NK-92 (cell line): ENCODE results near the gene PLAAT2.

Source experiments
- DNase-seq: peaks from one replicate; lab custom pipeline; 2025; ENCODE audit not compliant: unreplicated experiment; lab: John Stamatoyannopoulos, UW

Gene PLAAT2

DNA sequence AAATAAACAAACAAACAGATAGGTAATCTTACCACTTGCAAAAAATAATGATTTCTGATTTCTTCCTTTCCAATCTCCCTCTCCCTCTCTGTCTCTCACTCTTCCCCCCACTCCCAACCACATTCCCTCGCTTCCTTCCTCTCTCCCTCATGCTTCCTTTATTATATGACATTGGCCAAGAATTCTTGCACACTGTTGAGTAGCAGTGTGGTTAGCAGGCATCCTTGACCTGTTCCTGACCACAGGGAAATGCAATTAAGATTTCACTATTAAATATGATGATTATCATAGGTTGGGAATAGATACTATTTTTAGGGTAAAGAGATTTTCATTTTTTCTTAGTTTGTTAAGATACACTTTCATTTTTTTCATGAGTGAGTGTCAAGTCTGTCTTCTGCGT, 41.3 kb downstream of the PLAAT2 start:
- DNase-seq: no peak

DNA sequence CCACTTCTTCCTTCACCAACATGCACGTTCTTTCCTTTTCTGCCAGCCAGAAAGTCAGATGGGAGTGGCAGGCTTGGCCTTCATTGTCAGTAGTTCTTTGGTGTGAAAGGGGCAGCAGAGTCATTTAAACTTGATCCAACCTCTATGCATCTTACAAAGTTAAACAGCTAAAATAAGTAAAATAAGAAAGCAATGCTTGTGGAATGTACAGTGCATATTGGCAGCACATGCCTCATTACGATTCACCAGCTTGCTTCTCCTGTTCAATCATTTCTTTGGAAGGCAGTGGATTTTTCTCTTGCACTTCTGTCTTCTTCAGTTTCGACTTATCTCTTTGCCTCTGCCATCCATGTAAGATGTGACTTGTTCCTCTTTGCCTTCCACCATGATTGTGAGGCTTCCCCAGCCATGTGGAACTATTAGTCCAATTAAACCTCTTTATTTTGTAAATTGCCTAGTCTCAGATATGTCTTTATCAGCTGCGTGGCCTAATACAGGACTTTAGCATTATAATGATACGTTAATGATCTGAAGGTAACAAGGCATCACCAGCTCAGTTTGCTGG, 42.5 kb downstream of the PLAAT2 start:
- no peak for DNase-seq

DNA sequence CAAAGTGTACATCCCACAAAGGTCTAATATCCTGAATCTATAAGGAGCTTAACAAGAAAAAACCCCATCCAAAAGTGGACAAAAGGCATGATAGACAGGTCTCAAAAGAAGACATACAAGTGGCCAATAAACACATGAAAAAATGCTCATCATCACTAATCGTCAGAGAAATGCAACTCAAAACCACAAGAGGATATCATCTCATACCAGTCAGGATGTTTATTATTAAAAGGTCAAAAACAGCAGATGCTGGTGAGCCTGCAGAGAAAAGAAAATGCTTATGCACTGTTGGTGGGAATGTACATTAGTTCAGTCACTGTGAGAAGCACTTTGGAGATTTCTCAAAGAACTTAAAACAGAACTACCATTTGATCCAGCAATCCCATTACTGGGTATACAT, 44.6 kb downstream of the PLAAT2 start:
- no peak for DNase-seq

DNA sequence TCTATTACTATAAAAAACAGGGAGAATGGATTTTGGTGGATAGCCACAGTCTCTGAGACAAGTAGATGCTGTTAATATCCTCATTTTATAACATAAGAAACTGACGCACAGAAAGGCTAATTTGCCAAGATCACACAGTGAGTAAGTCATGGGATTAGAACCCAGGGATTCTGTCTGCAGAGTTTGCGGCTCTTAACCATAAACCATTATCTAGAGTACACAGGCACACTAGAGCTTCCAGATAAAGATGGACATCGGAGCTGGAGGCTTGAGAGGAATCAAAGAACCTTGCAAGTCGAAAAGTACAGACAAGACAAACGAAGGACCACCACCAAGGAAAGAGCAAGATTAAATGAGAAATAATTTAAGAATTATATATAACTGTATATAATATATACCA, 46.0 kb downstream of the PLAAT2 start:
- DNase-seq: no peak

DNA sequence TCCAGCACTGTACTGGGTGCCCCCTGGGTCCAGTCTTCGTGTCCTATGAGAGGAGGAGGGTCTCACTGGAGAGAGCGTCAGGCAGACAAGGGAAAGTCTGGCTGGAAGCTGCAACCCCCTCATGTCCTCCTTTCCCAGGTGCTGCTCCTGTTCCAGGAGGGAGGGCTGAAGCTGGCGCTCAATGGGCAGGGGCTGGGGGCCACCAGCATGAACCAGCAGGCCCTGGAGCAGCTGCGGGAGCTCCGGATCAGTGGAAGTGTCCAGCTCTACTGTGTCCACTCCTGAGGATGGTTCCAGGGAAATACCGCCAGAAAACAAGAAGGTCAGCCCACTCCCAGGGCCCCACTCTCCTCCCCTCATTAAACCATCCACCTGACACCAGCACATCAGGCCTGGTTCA, 47.1 kb downstream of the PLAAT2 start:
- DNase-seq: no peak

DNA sequence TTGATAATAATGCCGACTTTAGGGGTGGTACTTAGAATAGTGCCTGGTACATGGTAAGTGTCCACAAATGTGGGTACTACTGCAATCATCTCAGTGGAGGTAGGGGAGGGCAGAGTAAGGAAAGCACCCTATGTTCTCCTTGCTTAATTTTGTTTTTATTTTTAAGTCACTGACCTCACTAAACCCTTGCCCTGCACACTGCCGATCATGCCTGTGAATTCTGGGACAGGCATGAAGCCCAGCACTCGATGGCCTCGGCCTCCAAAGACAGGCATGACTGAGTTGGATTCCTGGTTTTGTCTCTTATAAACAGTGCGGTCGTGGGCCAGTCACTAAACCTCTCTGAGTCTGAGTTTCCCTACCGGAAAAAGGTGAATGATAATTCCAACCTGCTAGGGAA, 50.4 kb downstream of the PLAAT2 start:
- no peak for DNase-seq

DNA sequence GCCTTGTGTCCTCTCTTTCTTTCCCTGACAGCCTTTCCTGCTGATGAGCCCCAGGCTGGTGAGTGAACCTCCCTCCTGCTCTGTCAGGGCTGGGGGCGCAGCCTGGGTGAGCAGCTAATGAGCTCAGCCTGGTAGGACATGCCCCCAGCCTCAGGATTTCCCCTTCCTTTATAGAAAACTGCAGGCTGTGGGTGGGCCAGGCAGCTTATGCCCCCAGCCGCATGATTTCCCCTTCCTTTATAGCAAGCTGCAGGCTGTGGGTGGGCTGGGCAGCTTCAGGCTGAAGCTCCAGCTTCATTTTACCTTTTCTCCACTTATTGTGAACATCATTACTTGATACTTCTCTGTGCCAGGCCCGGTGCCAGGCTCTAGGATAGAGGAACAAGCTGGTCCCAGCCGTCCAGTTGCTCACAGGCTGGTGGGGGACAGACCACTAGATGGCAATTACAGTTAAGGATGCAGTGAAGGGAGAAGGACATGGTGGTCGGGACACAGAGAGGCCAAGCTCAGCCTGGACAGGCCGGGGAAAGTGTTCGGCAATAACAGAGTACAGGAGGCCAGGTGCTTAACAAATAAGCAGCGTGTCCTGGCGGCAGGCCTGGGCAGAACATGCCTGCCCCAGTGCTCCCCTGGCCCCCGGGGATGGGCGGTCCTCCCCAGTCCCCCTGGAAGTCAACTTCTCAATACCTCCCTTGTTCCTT, 52.0 kb downstream of the PLAAT2 start:
- DNase-seq: no peak

DNA sequence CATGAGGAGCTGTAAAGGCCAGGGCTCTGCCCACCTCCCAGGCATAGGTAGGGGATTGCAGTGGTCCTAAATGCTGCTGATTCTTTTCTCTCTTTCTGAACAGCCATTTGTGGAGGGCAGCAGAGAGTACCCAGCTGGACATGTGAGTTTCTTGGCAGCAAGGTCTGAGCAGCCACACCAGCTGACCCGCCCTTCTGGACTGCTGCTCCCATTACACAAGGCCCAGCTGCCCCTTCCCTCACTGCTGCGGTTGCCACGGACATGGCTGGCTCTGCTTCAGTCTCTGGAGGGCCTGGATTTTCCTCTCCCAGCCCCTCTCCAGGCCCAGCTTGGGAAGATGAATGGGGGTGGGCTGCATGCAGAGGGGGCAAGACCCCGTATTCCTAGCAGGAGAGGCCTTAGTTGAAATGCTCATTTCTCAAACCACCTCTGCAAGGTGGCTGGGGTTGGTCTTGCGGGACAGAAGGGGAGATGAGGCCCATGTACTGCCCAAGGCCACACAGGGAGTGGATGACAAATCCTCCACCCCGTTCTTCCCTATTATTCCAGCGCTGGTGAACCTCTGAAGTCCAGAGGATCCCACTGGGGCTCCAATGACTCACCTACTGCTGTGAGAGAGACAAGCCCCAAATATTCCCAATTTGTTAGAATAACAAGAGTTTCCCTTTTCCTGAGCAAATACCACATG, 52.7 kb downstream of the PLAAT2 start:
- DNase-seq: no peak

DNA sequence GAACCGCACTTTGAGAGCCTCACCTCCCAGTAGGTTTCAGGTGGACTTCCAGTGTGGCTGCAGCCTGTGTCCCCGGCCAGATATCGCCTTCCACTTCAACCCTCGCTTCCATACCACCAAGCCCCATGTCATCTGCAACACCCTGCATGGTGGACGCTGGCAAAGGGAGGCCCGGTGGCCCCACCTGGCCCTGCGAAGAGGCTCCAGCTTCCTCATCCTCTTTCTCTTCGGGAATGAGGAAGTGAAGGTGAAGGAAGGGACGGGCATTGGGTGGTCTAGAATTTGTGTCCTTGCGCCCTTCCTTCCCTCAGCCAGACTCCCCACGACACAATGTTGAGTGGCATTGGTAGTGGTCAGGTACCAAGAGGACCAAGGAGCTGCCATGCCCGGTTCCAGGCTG, 54.4 kb downstream of the PLAAT2 start:
- no peak for DNase-seq

DNA sequence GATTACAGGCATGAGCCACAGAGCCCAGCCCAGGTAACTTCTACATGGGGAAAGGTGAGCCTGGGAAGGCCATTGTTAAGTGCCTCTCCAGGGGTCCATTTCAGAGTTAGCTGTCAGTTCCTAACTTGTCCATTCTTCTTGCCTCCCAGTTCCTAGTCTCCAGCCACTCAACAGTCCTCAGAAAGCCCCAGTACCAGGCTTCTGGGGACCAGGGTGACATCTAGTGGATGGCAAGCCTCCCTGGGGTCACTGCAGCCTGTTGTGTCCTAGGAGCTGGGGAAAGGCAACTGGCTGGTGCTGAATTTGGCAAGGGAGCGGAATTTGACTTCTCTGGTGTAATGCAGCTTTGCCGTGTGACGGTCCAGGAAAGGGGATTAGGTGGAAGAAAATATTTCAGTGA, 55.2 kb downstream of the PLAAT2 start:
- DNase-seq: no peak

DNA sequence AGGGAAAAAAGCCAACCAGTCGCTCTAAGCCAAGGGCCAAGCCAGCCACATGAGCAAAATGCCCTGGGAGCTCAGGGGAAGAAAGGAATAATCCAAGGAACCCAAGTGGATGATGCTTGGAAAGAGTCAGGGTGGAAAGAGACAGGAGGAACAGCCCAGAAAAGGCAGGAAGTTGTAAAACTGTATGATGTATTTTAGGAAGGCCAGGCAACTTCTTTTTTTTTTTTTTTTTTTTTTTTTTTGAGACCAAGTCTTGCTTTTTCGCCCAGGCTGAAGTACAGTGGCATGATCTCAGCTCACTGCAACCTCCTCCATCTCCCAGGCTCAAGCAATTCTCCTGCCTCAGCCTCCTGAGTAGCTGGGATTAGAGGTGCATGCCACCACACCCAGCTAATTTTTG, 55.7 kb downstream of the PLAAT2 start:
- DNase-seq: no peak

DNA sequence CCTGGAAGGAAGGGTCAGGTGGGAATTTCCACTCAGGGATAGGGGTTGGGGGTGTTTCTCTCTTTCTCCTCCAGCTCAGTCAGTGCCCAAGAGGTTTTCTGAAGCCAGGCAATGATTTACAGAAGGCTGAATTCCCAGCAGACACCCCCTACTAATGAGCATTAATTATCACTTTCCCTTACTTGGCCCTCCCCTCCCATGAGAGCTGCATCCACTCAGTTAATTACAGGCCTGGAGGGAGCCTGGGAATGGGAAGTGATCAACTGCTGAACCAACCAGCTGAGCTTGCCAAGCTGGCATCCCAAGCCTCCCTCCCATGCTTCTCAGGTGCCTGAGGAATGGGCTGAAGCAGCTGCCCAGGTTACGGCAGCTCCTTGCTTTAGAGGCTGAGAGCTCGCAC, 56.3 kb downstream of the PLAAT2 start:
- no peak for DNase-seq

DNA sequence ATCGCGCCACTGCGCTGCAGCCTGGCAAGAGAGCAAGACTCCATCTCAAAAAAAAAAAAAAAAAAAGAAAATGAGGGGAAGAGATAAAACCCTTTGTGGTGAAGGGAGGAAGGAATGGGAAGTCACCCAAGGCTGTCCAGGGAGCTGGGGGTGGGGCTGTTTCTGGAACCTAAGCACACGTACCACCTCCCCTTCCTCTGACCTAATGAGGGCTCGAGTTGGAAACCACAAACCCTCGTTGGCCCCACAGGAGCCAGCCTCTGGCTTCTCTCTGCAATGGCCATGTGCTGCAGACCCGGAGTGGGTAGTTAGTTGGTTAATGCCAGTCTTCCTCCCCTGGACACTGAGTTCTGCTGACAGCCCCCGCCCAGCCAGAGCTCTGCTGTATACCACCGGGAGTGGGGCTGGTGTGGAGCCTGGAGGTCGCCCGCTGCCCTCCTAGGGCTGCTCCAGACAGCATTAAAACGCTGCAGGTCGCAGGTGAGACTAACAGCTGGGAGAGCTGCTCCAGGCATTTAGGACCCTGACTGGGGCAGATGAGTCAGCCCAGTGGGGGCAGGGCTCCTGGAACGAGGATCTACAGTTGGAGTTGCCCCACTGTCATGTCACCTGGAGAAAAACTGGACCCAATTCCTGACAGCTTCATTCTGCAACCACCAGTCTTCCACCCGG, 57.2 kb downstream of the PLAAT2 start, which contains the start of gene LGALS12:
TSS of gene LGALS12 (plus strand) at position 228 of the 672 bp plus-strand sequence. CDS start at position 603, 375 bp downstream.
- no peak for DNase-seq

DNA sequence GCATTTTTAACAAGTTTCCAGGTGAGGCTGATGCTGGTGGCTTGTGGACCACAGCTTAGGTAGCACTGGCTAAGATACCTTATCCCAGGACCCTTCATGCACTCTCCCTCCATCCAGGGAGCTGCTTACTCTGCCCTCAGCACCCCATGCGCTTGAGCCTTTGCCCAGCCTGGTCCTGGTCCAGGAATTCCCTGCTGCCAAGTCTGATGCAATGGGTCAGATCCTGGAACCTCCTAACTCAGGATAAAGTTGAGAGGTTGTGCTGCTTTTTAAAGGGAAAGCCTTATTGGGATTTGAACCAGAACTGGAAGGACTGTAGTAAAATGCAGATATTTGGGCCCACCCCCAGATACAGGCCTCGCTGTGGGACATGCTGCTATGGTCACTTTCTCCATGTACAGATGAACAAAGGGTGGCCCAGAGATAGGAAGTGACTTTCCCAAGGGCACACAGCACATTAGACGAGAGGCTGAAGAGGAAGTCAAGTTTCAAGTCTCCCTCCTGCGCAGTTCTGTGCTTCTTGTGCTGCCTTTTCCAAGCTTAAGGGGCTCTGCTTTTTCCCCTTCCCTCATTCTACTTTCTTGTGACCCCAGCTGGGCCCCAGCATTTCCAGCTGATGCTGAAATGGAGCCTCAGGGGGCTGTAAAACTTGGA, 58.1 kb downstream of the PLAAT2 start:
- DNase-seq: no peak

DNA sequence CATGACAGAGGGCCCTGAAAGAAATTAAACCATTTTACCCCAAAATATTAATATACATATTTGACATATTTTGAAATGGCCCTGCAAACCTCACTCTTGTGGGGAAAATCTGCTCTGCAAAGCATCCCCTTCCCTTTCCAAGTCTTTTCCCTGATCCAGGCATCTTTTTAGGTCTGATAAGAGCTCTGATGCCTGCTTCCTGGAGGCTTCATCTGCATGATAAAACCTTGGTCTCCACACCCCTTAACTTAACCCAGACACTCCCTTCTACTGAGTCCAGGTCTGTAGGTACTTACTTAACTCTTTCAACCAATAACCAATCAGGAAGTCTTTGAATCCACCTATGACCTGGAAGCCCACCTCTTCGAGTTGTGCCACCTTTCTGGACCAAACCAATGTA, 59.1 kb downstream of the PLAAT2 start:
- no peak for DNase-seq

DNA sequence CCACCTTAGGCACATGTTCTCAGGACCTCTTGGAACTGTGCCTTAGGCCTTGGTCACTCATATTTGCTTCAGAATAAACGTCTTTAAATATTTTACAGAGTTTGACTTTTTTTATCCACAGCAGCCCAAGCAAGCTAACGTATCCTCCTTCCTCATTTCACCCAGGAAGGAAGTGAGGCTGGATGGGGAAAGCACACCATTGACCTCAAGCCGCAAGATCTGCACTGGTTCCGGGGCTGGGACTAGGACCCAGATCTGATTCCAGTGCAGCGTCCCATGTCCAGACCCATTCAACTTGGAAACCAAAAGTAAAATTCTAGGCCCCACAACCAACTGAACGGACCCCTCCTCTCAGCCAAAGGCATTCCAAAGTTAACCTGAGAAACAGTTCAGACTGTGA, 59.7 kb downstream of the PLAAT2 start:
- DNase-seq: no peak
